ENCODE measurements around the gene FBXL4. TPM values are rescaled to one million over a fixed set of nuclear protein-coding genes. Genes with fewer than 3 reads are reported as not detected.

The FBXL4 gene
- total RNA-seq, 1 donor from 2014 or later = 15.3 TPM

DNA sequence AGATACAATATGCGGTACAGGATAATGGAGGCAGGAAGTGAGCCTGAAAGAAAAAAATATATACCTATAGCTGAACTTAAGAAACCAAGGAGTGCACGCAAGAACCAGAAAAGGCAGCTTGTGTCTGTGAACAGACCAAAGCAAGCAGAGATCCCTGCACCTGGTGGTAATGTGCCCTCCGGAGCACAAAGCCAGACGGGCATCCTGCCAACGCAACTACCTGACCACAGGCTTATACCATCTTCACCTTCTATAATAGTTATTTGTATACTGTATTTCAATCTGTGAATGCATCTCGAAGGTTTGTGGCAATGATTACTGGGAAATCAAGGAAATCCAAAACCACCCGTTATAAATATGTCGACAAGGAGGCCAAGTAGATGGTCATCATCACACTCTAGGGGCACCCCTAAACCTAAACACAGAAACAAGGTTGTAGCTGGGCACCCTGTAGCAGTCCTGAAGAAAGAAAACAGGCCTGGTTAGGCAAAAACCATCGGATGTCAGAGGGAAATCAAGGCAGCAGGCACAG is 801 bp downstream of the FBXL4 start:
- H3K4me1 Mint-ChIP-seq (ENCODE audit: unreplicated experiment) = peaks cover 16% of the 10 kb centered on the region

DNA sequence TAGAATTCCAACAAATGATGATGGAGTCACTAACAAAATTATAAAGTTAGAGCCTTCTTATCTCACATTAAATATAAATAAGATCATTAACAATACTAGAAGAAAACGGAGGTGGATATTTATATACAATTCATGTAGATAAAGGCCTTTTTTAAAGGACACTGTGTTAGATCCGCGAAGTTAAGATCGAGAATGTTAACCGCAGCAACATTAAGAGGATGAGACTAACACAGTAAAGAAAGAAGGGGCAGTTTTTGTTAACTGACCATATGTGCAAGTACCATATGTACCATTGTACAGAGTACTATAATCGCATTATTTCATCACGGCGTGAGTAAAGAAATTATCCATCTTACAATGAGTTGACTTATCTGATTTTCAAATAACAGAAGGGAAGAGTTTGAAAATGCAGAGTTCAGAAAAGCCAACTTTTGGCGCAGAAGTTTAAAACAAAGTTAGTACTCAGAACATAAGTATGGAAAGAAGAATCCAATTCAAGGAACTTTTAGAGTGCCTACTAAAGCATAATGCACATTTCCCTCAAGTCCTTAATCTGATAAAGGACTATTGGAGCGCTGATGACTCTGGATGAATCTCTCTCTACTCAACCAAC is 1.4 kb downstream of the FBXL4 start:
- Mint-ChIP-seq H3K9me3 (ENCODE audit: unreplicated experiment) (no peaks in the 10 kb centered on the region), H3K27ac (ENCODE audit: unreplicated experiment) (peak overlapping the region; percentile 84), H3K36me3 (ENCODE audit: low read depth, unreplicated experiment) (peaks cover 8% of the 10 kb centered on the region), H3K4me3 (ENCODE audit: unreplicated experiment) (peak overlapping the region; percentile 97), H3K4me1 (ENCODE audit: unreplicated experiment) (peaks cover 16% of the 10 kb centered on the region), H3K27me3 (ENCODE audit: unreplicated experiment) (peaks cover 10% of the 10 kb centered on the region)
- TF ChIP-seq, protein P1, sequence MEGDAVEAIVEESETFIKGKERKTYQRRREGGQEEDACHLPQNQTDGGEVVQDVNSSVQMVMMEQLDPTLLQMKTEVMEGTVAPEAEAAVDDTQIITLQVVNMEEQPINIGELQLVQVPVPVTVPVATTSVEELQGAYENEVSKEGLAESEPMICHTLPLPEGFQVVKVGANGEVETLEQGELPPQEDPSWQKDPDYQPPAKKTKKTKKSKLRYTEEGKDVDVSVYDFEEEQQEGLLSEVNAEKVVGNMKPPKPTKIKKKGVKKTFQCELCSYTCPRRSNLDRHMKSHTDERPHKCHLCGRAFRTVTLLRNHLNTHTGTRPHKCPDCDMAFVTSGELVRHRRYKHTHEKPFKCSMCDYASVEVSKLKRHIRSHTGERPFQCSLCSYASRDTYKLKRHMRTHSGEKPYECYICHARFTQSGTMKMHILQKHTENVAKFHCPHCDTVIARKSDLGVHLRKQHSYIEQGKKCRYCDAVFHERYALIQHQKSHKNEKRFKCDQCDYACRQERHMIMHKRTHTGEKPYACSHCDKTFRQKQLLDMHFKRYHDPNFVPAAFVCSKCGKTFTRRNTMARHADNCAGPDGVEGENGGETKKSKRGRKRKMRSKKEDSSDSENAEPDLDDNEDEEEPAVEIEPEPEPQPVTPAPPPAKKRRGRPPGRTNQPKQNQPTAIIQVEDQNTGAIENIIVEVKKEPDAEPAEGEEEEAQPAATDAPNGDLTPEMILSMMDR (IDR thresholded peaks at IDR 0.05; ENCODE audit: unreplicated experiment) = no peak
- DNase-seq (ENCODE audit: low spot score) = no peak

More for the DNA sequence above, 801 bp downstream of the FBXL4 start:
- H3K27me3 Mint-ChIP-seq (ENCODE audit: unreplicated experiment) = peaks cover 10% of the 10 kb centered on the region
- H3K4me3 Mint-ChIP-seq (ENCODE audit: unreplicated experiment) = peak overlapping the region; percentile 97
- H3K36me3 Mint-ChIP-seq (ENCODE audit: low read depth, unreplicated experiment) = peaks cover 8% of the 10 kb centered on the region
- H3K27ac Mint-ChIP-seq (ENCODE audit: unreplicated experiment) = peak overlapping the region; percentile 84
- TF ChIP-seq, protein P1 (IDR thresholded peaks at IDR 0.05; ENCODE audit: unreplicated experiment) = no peak
- no peak for DNase-seq (ENCODE audit: low spot score)
- no peaks in the 10 kb centered on the region for H3K9me3 Mint-ChIP-seq (ENCODE audit: unreplicated experiment)

DNA sequence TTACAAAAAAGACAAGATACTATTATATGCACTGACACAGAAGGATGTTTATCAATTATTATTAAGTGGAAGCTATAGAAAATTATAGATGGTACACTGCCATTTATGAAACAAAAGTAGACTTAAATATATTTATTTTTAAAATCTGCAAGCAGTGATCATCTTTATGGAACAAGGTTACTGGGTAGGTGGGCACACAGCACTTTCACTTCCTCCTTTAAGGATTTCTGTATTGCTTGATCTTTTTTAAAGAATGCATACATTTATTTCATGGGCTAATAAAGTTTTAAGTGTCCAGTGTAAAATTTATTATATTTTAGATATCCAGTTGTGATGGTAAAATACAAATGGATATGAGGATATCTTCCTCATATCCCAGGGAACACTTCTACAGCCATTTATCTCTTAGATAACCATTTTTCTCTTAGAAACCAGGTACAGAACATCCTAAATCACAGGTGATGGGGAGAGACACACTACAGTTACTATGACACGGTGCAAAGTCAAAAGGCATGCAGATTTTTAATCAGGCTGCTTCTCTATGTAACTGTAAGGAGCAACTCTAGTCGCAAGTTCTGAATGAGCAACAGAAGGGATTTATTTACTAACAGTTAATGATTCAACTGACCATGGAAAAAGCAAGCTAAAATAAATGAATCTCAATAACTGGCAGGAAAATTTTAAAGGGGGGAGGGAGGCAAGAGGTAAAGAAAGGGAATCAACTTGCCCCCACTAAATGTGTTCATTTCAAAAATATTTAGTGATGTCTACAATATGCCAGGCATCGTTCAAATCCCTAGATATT is 2.2 kb downstream of the FBXL4 start:
- TF ChIP-seq, protein P1 (IDR thresholded peaks at IDR 0.05; ENCODE audit: unreplicated experiment) = no peak
- H3K9me3 Mint-ChIP-seq (ENCODE audit: unreplicated experiment) = no peaks in the 10 kb centered on the region

DNA sequence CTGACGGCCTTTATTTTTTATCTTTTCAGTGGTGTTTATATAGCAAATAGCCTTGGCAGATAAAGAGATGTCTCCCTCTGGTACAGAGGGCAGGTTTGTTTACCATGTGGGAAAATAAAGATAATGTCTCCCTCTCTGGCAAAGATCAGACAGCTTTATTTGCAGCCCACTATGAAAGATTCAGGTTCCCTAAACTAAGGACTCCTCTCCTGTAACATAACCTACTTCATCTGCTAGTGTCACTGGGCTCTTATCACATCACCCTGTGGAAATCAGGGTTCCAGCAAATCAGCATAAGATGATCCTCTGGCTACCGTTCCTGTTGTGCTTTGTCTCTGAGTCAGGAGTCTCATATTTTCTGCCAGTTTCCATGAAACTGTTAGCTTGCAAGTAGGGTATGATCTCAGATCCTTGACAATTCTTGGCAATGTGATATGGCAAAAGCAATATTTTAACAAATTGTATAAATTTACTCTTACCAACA is 3.1 kb downstream of the FBXL4 start:
- peaks cover 10% of the 10 kb centered on the region for H3K27me3 Mint-ChIP-seq (ENCODE audit: unreplicated experiment)
- peaks cover 13% of the 10 kb centered on the region for H3K36me3 Mint-ChIP-seq (ENCODE audit: low read depth, unreplicated experiment)
- H3K4me3 Mint-ChIP-seq (ENCODE audit: unreplicated experiment) = no peak overlapping the region
- TF ChIP-seq, protein P1 (IDR thresholded peaks at IDR 0.05; ENCODE audit: unreplicated experiment) = no peak
- H3K9me3 Mint-ChIP-seq (ENCODE audit: unreplicated experiment) = peaks cover 1% of the 10 kb centered on the region
- no peak overlapping the region for H3K27ac Mint-ChIP-seq (ENCODE audit: unreplicated experiment)
- DNase-seq (ENCODE audit: low spot score) = no peak
- peaks cover 16% of the 10 kb centered on the region for H3K4me1 Mint-ChIP-seq (ENCODE audit: unreplicated experiment)

More for the DNA sequence above, 2.2 kb downstream of the FBXL4 start:
- Mint-ChIP-seq H3K4me1 (ENCODE audit: unreplicated experiment) (peaks cover 16% of the 10 kb centered on the region), H3K27me3 (ENCODE audit: unreplicated experiment) (peaks cover 10% of the 10 kb centered on the region), H3K27ac (ENCODE audit: unreplicated experiment) (no peak overlapping the region), H3K4me3 (ENCODE audit: unreplicated experiment) (no peak overlapping the region), H3K36me3 (ENCODE audit: low read depth, unreplicated experiment) (peaks cover 10% of the 10 kb centered on the region)
- DNase-seq (ENCODE audit: low spot score) = no peak
